AG04449 (cell line): ENCODE measurements around the gene MANF.

ENCODE experiments used
- CTCF ChIA-PET: fragments of 350-600 bp; formaldehyde crosslinking; extraction: SDS; loops from one replicate; lab custom pipeline; 2021; ENCODE audit warnings: antibody characterized with exemption; lab: Yijun Ruan, JAX
- POLR2A ChIA-PET: fragments of 400-600, 350-600 bp; formaldehyde crosslinking; extraction: SDS; loops from one replicate; lab custom pipeline; 2020; ENCODE audit warnings: antibody characterized with exemption, inconsistent platforms; lab: Yijun Ruan, JAX
- DNase-seq: peaks from one replicate; pipeline ENCODE4 v3.0.0-alpha.2; 2010; ENCODE audit warnings: low read depth, low spot score
- H3K4me3 ChIP-seq: 2 replicates; pipeline ENCODE4 v1.5.1; 2011; ENCODE audit warnings: low read depth, mild to moderate bottlenecking, control low read depth, low read length
- TF ChIP-seq, protein P1 (sequence below): IDR thresholded peaks from one replicate; pipeline ENCODE4 v1.5.1; 2011; ENCODE audit warnings: mild to moderate bottlenecking, moderate library complexity, low read length, control low read depth, inconsistent platforms; ENCODE audit not compliant: insufficient read depth; ENCODE audit errors: missing control alignments

The MANF gene

DNA sequence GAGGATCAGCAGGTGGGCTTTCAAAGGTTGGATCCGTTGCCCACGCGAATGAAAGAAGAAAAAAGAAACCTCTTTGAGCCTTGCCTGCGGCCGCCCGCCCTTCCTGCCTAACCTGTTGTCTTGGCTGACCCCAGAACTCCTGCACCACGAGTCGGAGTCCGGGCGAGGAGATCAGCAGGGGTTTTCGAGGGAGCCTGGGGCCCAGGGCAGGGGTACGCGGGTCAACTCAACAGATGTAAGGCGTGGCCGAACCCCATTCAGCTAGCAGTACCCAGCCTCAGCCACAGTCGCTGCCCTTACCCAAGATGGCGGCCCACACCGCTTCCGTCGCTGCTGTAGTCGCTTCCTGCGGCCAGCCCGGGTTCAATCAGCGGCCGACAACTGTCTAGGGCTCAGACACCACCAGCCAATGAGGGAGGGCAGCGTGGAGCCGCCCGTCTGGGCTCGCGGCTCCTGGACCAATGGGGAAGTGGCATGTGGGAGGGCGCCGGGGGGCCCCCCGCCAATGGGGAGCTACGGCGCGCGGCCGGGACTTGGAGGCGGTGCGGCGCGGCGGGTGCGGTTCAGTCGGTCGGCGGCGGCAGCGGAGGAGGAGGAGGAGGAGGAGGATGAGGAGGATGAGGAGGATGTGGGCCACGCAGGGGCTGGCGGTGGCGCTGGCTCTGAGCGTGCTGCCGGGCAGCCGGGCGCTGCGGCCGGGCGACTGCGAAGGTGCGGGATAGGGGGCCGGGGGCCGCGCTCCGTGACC is at the start of gene MANF:
Gene MANF (plus strand): TSS at position 566 of the 748 bp plus-strand sequence. CDS start 52 bp downstream, at position 618.
- CTCF ChIA-PET, result interaction anchor here (0.7 to 4.8 kb wide), 9 partner anchors 12 to 770 kb away, joined by 3 to 38 read pairs (median 3); partner anchors contain the start of gene MAPKAPK3
- TF ChIP-seq, protein P1, sequence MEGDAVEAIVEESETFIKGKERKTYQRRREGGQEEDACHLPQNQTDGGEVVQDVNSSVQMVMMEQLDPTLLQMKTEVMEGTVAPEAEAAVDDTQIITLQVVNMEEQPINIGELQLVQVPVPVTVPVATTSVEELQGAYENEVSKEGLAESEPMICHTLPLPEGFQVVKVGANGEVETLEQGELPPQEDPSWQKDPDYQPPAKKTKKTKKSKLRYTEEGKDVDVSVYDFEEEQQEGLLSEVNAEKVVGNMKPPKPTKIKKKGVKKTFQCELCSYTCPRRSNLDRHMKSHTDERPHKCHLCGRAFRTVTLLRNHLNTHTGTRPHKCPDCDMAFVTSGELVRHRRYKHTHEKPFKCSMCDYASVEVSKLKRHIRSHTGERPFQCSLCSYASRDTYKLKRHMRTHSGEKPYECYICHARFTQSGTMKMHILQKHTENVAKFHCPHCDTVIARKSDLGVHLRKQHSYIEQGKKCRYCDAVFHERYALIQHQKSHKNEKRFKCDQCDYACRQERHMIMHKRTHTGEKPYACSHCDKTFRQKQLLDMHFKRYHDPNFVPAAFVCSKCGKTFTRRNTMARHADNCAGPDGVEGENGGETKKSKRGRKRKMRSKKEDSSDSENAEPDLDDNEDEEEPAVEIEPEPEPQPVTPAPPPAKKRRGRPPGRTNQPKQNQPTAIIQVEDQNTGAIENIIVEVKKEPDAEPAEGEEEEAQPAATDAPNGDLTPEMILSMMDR, result no peak
- peak; percentile 87 for DNase-seq
- peak within 1 kb of the TSS; percentile 96 for H3K4me3 ChIP-seq
- POLR2A ChIA-PET, result interaction anchor here (1.0 to 1.8 kb wide), 11 partner anchors 9 to 783 kb away, joined by 3 to 9 read pairs (median 4); partner anchors contain the start of genes CISH and DCAF1

DNA sequence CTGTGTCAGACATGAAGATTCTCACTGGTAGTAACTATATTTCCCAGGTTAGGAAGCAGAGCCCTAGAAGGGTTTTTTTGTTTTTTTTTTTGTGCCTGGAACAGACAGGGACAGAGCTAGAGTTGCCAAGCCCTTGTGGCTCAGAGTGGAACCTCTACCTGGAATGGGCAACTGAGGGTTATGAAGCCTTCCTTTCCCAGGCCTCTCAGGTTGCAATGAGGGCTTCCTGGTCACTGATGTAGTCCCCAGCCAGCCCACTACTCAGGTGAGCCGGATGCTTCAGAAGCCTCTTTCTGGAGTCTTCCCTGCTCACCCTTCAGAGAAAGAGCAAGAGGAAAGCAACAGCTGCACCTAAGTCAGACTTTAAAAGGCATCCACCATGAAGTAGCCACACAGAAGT is 48.8 kb upstream of the MANF start:
- TF ChIP-seq, protein P1, result no peak
- DNase-seq, result no peak
- ChIA-PET POLR2A (no interaction called here), CTCF (interaction anchor here (1.1 kb wide), 1 partner anchor 25 kb away, joined by 3 read pairs; no protein-coding TSS in a partner anchor)
- no peak overlapping the region for H3K4me3 ChIP-seq

DNA sequence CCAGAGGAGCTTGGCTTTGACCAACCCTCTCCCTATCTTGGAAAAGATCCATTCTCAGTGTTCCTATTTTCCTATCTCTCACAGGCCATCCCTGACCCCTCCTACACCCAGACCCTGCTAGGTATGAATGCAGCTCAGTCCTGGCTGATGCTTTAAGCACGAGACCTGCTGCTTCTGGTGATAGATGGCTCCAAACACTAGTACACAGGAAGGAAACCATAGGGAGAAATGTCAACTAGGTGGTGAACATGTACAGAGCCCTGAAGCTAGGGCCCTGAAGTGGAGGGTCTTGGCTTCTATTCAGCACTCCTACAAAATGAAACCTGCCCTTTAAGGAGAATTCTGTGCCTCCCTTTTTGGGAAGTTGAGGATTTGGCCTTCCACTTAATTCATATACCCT is 47.4 kb upstream of the MANF start:
- no peak for DNase-seq
- TF ChIP-seq, protein P1, result no peak
- ChIA-PET POLR2A (no interaction called here), CTCF (interaction anchor here (1.0 to 1.4 kb wide), 3 partner anchors 8 to 35 kb away, joined by 3 to 5 read pairs (median 3); no protein-coding TSS in a partner anchor)
- no peak overlapping the region for H3K4me3 ChIP-seq

DNA sequence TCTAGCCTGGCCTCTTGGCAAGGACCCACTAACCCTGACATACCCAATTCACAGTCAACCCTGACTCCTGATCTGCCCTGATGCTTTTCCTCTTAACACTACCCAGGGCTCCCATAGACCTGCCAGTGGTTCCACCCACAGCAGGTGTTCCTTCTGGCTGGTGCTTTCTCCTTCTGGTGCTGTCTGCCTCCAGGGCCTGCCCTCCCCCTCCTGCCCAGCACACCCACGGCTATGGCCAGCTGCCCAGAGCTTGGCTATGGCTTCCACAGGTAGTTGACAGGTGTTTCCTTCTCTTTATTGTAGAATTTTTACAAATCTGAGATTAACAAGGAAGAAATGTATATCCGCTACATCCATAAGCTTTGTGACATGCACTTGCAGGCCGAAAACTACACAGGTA is 46.5 kb upstream of the MANF start:
- POLR2A ChIA-PET, result no interaction called here
- H3K4me3 ChIP-seq, result no peak overlapping the region
- CTCF ChIA-PET, result interaction anchor here (0.5 to 1.7 kb wide), 6 partner anchors 9 to 51 kb away, joined by 3 to 4 read pairs (median 3); no protein-coding TSS in a partner anchor
- TF ChIP-seq, protein P1, result no peak
- no peak for DNase-seq

DNA sequence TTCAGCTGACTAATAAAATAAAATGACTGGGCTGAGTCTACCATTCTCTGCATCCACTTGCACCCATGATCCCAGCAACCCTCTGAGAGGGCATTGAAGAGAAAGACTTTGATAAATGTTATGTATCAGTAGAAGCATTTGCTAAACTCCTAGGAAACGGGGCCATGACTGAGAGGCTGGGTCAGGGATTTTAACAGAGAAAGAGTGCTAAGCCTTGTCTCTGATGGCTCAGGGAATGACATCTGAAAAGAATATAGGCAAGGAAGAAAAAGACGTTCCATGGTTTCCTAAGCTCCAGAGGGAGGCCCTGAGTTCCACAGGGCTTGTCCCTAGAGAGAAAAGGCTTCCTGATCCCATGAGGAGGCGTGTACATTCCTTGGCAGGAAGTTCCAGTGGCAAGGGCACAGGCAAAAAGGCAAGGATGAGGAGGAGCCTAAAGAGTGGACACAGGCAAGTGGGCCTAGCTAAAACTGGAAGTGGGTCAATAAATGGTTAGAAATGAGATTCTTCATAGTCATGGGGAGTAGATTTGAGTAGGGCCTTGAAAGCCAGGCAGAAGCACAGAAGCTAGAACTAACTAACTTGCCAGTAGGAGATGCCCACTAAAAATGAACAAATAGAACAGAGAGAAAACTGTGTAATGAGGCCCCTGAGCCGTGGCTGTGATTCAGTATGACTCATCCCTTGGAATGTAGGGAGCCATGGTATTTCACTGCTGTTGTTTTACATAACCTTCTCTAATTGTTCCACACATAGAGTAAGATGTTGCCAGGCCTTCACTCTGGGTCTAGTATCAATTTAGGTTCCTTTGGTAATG is 44.9 kb upstream of the MANF start:
- no peak overlapping the region for H3K4me3 ChIP-seq
- DNase-seq, result peak; percentile 75
- POLR2A ChIA-PET, result interaction anchor here (1.1 kb wide), 1 partner anchor 44 kb away, joined by 4 read pairs; the partner anchor contains the start of gene MANF
- TF ChIP-seq, protein P1, result no peak
- CTCF ChIA-PET, result interaction anchor here (1.0 to 5.5 kb wide), 9 partner anchors 10 to 724 kb away, joined by 3 to 28 read pairs (median 3); partner anchors contain the start of gene MANF
